ENCODE data around the gene TTLL12. TPM values are rescaled to one million over a fixed set of nuclear protein-coding genes. Genes with fewer than 3 reads are reported as not detected.

The TTLL12 gene
- total RNA-seq, 1 experiment from 2014 or later, result 113 TPM

DNA sequence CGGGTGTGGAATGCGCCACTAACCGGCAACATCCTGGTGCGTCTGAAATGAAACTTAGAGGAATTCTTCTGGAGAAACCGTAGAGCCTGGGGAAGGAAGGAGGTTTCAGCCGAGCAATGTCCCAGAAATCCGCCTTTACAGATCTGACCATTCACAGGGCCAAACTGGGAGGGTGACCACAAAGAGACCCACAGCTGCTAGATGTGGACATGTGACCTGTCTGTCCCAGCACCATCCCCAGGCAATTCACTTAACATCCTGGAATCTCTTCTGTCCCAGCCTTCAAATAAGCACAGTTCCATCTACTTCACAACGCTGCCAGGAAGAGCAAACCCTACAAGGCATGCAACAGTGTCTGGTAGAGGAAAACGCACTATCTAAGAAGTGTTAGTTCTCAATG lies 53.5 kb downstream of the TTLL12 start:
- BruUV-seq (replicated peaks), result no TSS peak
- Histone ChIP-seq H3K4me1 (replicated peaks; ENCODE audit: insufficient read depth) (peaks cover 17% of the 10 kb centered on the region), H3K9me3 (ENCODE audit: insufficient read depth, low read depth) (no peaks in the 10 kb centered on the region), H3K36me3 (ENCODE audit: low read depth) (peaks cover 25% of the 10 kb centered on the region), H3K4me2 (no peak overlapping the region), H3F3A (ENCODE audit: insufficient read depth, low read depth) (peaks cover 42% of the 10 kb centered on the region; the same call in 1 of the 2 replicates), H3K27ac (no peak overlapping the region), H3K27me3 (ENCODE audit: insufficient read depth, low read depth) (no peaks in the 10 kb centered on the region), H3K9me2 (ENCODE audit: insufficient read depth) (no peaks in the 10 kb centered on the region), H4K20me1 (ENCODE audit: insufficient read depth) (peaks cover 31% of the 10 kb centered on the region), H3K79me2 (ENCODE audit: low read depth) (peaks cover 4% of the 10 kb centered on the region), H3K4me3 (no peak overlapping the region), H2AFZ (no peak overlapping the region)
- intact Hi-C loops (cut with micrococcal nuclease; ENCODE audit: unreplicated experiment), result no loop called here
- TF ChIP-seq EZH2 (IDR thresholded peaks at IDR 0.05; ENCODE audit: low read depth), result no peak
- TF ChIP-seq, protein P1, sequence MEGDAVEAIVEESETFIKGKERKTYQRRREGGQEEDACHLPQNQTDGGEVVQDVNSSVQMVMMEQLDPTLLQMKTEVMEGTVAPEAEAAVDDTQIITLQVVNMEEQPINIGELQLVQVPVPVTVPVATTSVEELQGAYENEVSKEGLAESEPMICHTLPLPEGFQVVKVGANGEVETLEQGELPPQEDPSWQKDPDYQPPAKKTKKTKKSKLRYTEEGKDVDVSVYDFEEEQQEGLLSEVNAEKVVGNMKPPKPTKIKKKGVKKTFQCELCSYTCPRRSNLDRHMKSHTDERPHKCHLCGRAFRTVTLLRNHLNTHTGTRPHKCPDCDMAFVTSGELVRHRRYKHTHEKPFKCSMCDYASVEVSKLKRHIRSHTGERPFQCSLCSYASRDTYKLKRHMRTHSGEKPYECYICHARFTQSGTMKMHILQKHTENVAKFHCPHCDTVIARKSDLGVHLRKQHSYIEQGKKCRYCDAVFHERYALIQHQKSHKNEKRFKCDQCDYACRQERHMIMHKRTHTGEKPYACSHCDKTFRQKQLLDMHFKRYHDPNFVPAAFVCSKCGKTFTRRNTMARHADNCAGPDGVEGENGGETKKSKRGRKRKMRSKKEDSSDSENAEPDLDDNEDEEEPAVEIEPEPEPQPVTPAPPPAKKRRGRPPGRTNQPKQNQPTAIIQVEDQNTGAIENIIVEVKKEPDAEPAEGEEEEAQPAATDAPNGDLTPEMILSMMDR (conservative IDR thresholded peaks at IDR 0.05), result no peak
- ChIA-PET CTCF (no interaction called here), POLR2A (ENCODE audit: unreplicated experiment) (no interaction called here)
- no peak for DNase-seq

DNA sequence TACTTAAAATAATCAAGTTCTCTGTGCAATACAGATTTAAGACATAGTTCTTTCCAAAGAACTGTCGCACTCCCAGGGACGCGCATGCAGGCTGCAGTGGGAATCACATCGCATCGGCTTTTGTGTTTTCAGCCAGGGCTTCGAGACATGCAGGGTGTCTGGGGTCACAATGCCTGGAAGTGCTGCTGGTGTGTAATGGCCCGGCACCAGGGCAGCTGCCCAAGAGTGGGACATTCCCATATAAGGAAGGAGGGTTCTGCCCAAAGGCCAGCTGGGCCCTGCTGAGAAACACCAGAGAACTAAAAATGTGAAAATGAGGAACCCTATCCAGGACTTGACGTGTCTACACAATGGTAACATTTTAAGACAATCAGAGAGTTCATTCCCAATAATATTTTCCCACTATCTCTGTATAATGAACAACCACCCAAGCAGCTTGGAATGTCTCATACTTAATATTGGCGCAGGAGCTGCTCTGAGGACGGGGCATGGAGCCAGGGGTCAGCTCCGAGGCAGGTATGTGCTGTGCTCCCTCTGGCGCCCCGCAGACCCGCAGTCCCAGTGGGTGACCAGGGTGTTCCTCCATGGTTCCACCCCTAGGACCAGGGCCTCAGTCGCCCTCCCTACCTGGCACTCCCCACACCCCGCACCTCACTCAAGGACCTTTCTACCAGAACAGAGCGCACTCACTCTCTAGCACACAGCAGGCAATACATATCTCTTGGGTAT lies 55.0 kb downstream of the TTLL12 start:
- DNase-seq, result no peak
- Histone ChIP-seq H3K9me2 (ENCODE audit: insufficient read depth) (no peaks in the 10 kb centered on the region), H2AFZ (no peak overlapping the region), H3K27me3 (ENCODE audit: insufficient read depth, low read depth) (no peaks in the 10 kb centered on the region), H3K36me3 (ENCODE audit: low read depth) (peaks cover 25% of the 10 kb centered on the region), H4K20me1 (ENCODE audit: insufficient read depth) (peaks cover 26% of the 10 kb centered on the region), H3K79me2 (ENCODE audit: low read depth) (peaks cover 3% of the 10 kb centered on the region; the same call in 1 of the 2 replicates), H3K4me2 (no peak overlapping the region), H3K9me3 (ENCODE audit: insufficient read depth, low read depth) (no peaks in the 10 kb centered on the region), H3F3A (ENCODE audit: insufficient read depth, low read depth) (peaks cover 46% of the 10 kb centered on the region), H3K27ac (no peak overlapping the region), H3K4me3 (no peak overlapping the region), H3K4me1 (replicated peaks; ENCODE audit: insufficient read depth) (peaks cover 32% of the 10 kb centered on the region)
- intact Hi-C loops (cut with micrococcal nuclease; ENCODE audit: unreplicated experiment), result no loop called here
- no TSS peak for BruUV-seq (replicated peaks)
- POLR2A ChIA-PET (ENCODE audit: unreplicated experiment), result interaction anchor here (0.5 kb wide), 1 partner anchor 15 kb away, joined by 8 read pairs; no protein-coding TSS in a partner anchor
- CTCF ChIA-PET, result no interaction called here
- TF ChIP-seq EZH2 (IDR thresholded peaks at IDR 0.05; ENCODE audit: low read depth), result no peak
- TF ChIP-seq, protein P1 (conservative IDR thresholded peaks at IDR 0.05), result no peak

DNA sequence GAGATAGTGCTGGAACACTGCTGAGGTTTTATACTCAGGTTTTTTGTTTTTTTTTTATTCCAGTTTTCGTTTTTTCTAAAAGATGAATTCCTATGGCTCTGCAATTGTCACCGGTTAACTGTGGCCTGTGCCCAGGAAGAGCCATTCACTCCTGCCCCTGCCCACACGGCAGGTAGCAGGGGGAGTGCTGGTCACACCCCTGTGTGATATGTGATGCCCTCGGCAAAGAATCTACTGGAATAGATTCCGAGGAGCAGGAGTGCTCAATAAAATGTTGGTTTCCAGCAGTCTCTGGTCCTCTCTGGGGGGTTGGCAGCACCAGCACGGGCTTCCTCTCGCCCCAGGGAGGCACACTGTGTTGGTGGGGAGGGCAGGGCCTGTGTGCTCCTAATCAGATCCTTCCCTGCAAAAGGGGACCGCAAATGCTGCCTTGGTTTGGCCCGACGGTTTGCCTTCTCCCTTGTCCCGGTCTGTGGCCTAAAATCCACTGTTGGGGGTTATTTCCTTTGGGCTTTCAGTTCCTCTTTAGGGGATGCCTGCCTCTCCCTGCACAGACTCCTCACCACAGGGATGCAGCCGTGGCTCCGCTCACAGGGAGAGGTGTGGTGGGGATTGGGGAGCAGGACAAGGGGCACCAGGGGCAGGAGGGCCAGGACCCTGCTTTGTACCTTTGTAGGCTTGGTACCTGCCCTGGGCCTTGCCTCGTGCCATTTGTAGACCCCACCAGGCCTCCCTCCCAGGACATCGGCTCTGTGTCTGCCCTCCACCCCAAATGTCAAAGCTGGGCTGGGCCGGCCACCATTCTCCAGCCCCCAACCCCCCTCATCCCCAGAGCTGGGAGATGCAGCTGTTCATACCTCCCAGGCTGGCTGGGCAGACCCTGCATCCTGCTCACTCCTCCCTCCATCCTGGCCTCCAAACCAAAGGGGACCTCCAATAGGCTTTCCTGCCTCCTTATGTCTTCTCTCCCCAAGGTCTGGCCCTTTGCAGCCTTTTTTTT lies 57.2 kb downstream of the TTLL12 start:
- peaks cover 60% of the 10 kb centered on the region for H3F3A ChIP-seq (ENCODE audit: insufficient read depth, low read depth)
- CTCF ChIA-PET, result interaction anchor here (0.6 to 0.7 kb wide), 2 partner anchors 19 to 216 kb away, joined by 8 to 9 read pairs; no protein-coding TSS in a partner anchor
- no peaks in the 10 kb centered on the region; the same call in 1 of the 2 replicates for H3K79me2 ChIP-seq (ENCODE audit: low read depth)
- peaks cover 17% of the 10 kb centered on the region; the same call in 1 of the 2 replicates for H3K36me3 ChIP-seq (ENCODE audit: low read depth)
- H3K27ac ChIP-seq, result peak overlapping the region; percentile 92
- no peak overlapping the region for H3K4me3 ChIP-seq
- POLR2A ChIA-PET (ENCODE audit: unreplicated experiment), result interaction anchor here (0.8 kb wide), 1 partner anchor 92 kb away, joined by 19 read pairs; no protein-coding TSS in a partner anchor
- H3K9me2 ChIP-seq (ENCODE audit: insufficient read depth), result no peaks in the 10 kb centered on the region
- no peaks in the 10 kb centered on the region for H3K9me3 ChIP-seq (ENCODE audit: insufficient read depth, low read depth)
- no peak for TF ChIP-seq EZH2 (IDR thresholded peaks at IDR 0.05; ENCODE audit: low read depth)
- TF ChIP-seq, protein P1 (conservative IDR thresholded peaks at IDR 0.05), result no peak
- no TSS peak for BruUV-seq (replicated peaks)
- peaks cover 46% of the 10 kb centered on the region for H3K4me1 ChIP-seq (replicated peaks; ENCODE audit: insufficient read depth)
- peaks cover 16% of the 10 kb centered on the region; the same call in 1 of the 2 replicates for H4K20me1 ChIP-seq (ENCODE audit: insufficient read depth)
- H3K4me2 ChIP-seq, result peak overlapping the region; percentile 73
- intact Hi-C loops (cut with micrococcal nuclease; ENCODE audit: unreplicated experiment), result loop anchor here (5.0 to 10.0 kb wide), 2 partner anchors 135 to 207 kb away; no protein-coding TSS in a partner anchor
- peak in 1 of 2 experiments; percentile 27 for DNase-seq
- H3K27me3 ChIP-seq (ENCODE audit: insufficient read depth, low read depth), result no peaks in the 10 kb centered on the region
- H2AFZ ChIP-seq, result no peak overlapping the region
